GM12875 (cell line): Measurements from ENCODE around the gene ZNF320.
"Not testable (repeated sequence)": the region's sequence is repeated elsewhere in the genome, so short reads cannot be mapped to it uniquely, and the experiment has no call there.

Source experiments
- H3K4me3 ChIP-seq: one replicate; pipeline ENCODE4 v1.5.1; 2011; ENCODE audit warnings: low read depth, low read length, control low read depth
- CTCF ChIP-seq: IDR thresholded peaks from 2 replicates; pipeline ENCODE4 v1.5.1; 2011; ENCODE audit warnings: low read depth, mild to moderate bottlenecking, control low read depth, inconsistent platforms, low read length, moderate library complexity, borderline replicate concordance; ENCODE audit not compliant: insufficient read depth

ZNF320 gene

GRCh38 chr19:52942386-52943133, 45.1 kb upstream of the ZNF320 start:
- no peak for TF ChIP-seq CTCF
- H3K4me3 ChIP-seq, result peak overlapping the region; percentile 73

GRCh38 chr19:52941941-52942385, 44.5 kb upstream of the ZNF320 start:
- no peak for TF ChIP-seq CTCF
- H3K4me3 ChIP-seq, result peak overlapping the region; percentile 73

- H3K4me3 ChIP-seq, result peak overlapping the region; percentile 73
These were observed 44.1 kb upstream of the ZNF320 start for GRCh38 chr19:52941523-52941922.

- H3K4me3 ChIP-seq, result not testable (repeated sequence)
These were observed 43.5 kb upstream of the ZNF320 start for GRCh38 chr19:52940905-52941304.

GRCh38 chr19:52938761-52939160, 41.3 kb upstream of the ZNF320 start:
- TF ChIP-seq CTCF, result no peak
- no peak overlapping the region for H3K4me3 ChIP-seq

GRCh38 chr19:52936954-52937325, 39.5 kb upstream of the ZNF320 start:
- no peak for TF ChIP-seq CTCF
- no peak overlapping the region for H3K4me3 ChIP-seq

- no peak for TF ChIP-seq CTCF
- H3K4me3 ChIP-seq, result no peak overlapping the region
These were observed 38.9 kb upstream of the ZNF320 start for GRCh38 chr19:52936151-52936953.

GRCh38 chr19:52935434-52935833, 38.0 kb upstream of the ZNF320 start:
- no peak for TF ChIP-seq CTCF
- H3K4me3 ChIP-seq, result no peak overlapping the region

- not testable (repeated sequence) for H3K4me3 ChIP-seq
These were observed 27.2 kb upstream of the ZNF320 start for GRCh38 chr19:52924641-52925040.
